GM12874 (cell line): ENCODE data around the gene ARSD.

ENCODE experiments used
- TF ChIP-seq, protein P1 (sequence below): IDR thresholded peaks from 2 replicates; pipeline ENCODE4 v1.5.1; 2011; ENCODE audit warnings: low read depth, mild to moderate bottlenecking, control low read depth, low read length, moderate library complexity; ENCODE audit not compliant: insufficient read depth

Gene ARSD

DNA sequence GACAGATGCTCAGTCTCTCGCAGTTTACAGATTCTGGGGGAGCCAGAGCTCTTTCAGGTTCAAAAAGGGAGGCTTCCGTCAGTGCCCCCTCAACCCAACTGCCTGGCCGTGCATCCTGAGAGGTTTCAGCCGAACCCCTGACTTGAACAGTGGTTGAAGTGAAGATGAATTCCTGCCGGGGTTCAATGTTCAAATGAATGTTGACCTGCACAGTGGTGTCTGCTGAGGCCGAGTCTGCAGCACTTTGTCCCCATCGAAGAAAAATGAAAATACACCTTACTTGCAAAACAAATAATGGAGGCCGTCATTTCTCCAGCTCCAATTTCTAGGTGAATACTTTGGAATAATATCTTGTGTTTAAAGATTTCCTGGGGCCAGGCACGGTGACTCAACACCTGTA, 66.7 kb downstream of the ARSD start:
- TF ChIP-seq, protein P1, sequence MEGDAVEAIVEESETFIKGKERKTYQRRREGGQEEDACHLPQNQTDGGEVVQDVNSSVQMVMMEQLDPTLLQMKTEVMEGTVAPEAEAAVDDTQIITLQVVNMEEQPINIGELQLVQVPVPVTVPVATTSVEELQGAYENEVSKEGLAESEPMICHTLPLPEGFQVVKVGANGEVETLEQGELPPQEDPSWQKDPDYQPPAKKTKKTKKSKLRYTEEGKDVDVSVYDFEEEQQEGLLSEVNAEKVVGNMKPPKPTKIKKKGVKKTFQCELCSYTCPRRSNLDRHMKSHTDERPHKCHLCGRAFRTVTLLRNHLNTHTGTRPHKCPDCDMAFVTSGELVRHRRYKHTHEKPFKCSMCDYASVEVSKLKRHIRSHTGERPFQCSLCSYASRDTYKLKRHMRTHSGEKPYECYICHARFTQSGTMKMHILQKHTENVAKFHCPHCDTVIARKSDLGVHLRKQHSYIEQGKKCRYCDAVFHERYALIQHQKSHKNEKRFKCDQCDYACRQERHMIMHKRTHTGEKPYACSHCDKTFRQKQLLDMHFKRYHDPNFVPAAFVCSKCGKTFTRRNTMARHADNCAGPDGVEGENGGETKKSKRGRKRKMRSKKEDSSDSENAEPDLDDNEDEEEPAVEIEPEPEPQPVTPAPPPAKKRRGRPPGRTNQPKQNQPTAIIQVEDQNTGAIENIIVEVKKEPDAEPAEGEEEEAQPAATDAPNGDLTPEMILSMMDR, result no peak

GRCh38 chrX:2859197-2859797, 69.8 kb downstream of the ARSD start:
- TF ChIP-seq, protein P1, result no peak

GRCh38 chrX:2857566-2857965, 71.6 kb downstream of the ARSD start:
- TF ChIP-seq, protein P1, result no peak

DNA sequence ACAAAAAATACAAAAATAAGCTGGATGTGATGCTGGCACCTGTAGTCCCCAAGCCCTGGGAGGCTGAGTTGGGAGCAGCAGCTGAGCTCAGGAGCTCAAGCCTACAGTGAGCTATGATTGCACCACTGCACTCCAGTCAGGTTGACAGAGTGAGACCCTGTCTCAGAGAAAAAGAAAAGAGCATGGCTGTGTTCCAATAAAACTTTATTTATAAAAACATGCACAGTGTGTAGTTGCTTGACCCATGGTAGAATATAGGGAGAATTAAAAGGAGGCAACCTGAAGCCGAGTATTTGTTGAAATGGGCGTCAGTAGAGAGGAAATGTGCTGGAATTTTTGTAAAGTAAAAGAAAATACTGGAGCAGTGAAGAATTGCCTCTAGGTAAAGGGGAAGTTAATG, 73.4 kb downstream of the ARSD start:
- TF ChIP-seq, protein P1, result no peak

DNA sequence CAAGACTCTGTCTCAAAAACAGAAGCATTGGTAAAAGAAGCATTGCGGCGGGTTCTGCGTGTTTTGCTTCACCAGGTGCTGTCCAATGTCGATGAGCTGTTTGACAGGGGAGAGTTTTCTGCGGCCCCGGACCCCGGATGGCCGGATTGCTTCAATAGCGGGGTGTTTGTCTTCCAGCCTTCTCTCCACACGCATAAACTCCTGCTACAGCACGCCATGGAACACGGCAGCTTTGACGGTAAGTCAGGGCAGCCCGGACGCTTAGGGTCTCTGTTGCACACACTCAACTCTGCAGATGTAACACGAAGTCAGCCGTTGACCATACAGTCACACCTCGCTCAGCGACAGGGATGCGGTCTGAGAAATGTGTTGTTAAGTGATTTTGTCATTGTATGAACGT, 74.2 kb downstream of the ARSD start:
- TF ChIP-seq, protein P1, result no peak
